Keratinocyte (primary cell): ENCODE data around the gene NGEF. TPM values are rescaled to one million over a fixed set of nuclear protein-coding genes. Genes with fewer than 3 reads are reported as not detected.
"Not testable (repeated sequence)": the region's sequence is repeated elsewhere in the genome, so short reads cannot be mapped to it uniquely, and the experiment has no call there.

Source experiments
- DNase-seq: peaks from one replicate; pipeline ENCODE4 v3.0.0-alpha.2; 2011; ENCODE audit warnings: low read depth, missing footprints, low spot score
- FAIRE-seq: peaks from 2 replicates; lab custom pipeline; 2011; peaks lifted over from hg19 to GRCh38; lab: Jason Lieb, UNC
- H2AFZ ChIP-seq: 2 replicates; pipeline ENCODE4 v1.6.0; 2012; ENCODE audit warnings: low read length, control low read depth, inconsistent platforms; ENCODE audit not compliant: control insufficient read depth
- H3K27ac ChIP-seq: 2 replicates; pipeline ENCODE4 v1.5.1; 2011; ENCODE audit warnings: low read length; ENCODE audit not compliant: control insufficient read depth, insufficient read depth
- H3K27me3 ChIP-seq: 3 replicates; pipeline ENCODE4 v1.6.0; 2011; ENCODE audit warnings: low read length; ENCODE audit not compliant: control insufficient read depth, insufficient read depth; ENCODE audit errors: extremely low read depth
- H3K36me3 ChIP-seq, 2 experiments: 2 replicates in 1 of 2; 3 replicates in 1 of 2; pipeline ENCODE4 v1.5.1; 2011; ENCODE audit warnings: low read length in 2 of 2, mild to moderate bottlenecking in 1 of 2; ENCODE audit not compliant: control insufficient read depth in 2 of 2, insufficient read depth in 2 of 2; ENCODE audit errors: extremely low read depth in 1 of 2
- H3K4me1 ChIP-seq: 3 replicates; pipeline ENCODE4 v1.5.1; 2011; ENCODE audit warnings: low read length; ENCODE audit not compliant: control insufficient read depth, insufficient read depth; ENCODE audit errors: extremely low read depth
- H3K4me2 ChIP-seq: 3 replicates; pipeline ENCODE4 v1.6.0; 2011; ENCODE audit warnings: low read depth, low read length; ENCODE audit not compliant: control insufficient read depth, insufficient read depth; ENCODE audit errors: extremely low read depth
- H3K4me3 ChIP-seq, 3 experiments: fragments of 200-600 bp in 1 of 3; sonication (generic) in 1 of 3; 2 replicates in 2 of 3; 3 replicates in 1 of 3; pipeline ENCODE4 v1.5.1; 2011 to 2016; ENCODE audit warnings: low read length in 3 of 3, mild to moderate bottlenecking in 3 of 3, control low read depth in 2 of 3, inconsistent platforms in 1 of 3, low read depth in 1 of 3, mixed read lengths in 1 of 3, mixed run types in 1 of 3, moderate library complexity in 1 of 3; ENCODE audit not compliant: control insufficient read depth in 2 of 3, insufficient read depth in 2 of 3; ENCODE audit errors: extremely low read depth in 1 of 3
- H3K79me2 ChIP-seq: 2 replicates; pipeline ENCODE4 v1.6.0; 2012; ENCODE audit warnings: low read length; ENCODE audit not compliant: control insufficient read depth, insufficient read depth
- H3K9ac ChIP-seq: 3 replicates; pipeline ENCODE4 v1.6.0; 2011; ENCODE audit warnings: low read length; ENCODE audit not compliant: control insufficient read depth, insufficient read depth; ENCODE audit errors: extremely low read depth
- H3K9me1 ChIP-seq: 3 replicates; pipeline ENCODE4 v1.6.0; 2011; ENCODE audit warnings: low read length; ENCODE audit not compliant: control insufficient read depth, insufficient read depth; ENCODE audit errors: extremely low read depth
- H3K9me3 ChIP-seq: 2 replicates; pipeline ENCODE4 v1.5.1; 2012; ENCODE audit warnings: low read depth, low read length; ENCODE audit not compliant: control insufficient read depth
- H4K20me1 ChIP-seq: 3 replicates; pipeline ENCODE4 v1.6.0; 2011; ENCODE audit warnings: low read length; ENCODE audit not compliant: control insufficient read depth, insufficient read depth; ENCODE audit errors: extremely low read depth
- EZH2 ChIP-seq: IDR thresholded peaks from one replicate; pipeline ENCODE4 v1.6.1; 2012; ENCODE audit warnings: inconsistent platforms, mild to moderate bottlenecking, low read length, moderate library complexity
- dilution Hi-C: fragments of 300-500 bp; cut with MboI; formaldehyde crosslinking; loops from one replicate; pipeline ENCODE4 v1.7.0; 2020; ENCODE audit warnings: low sequenced_read_pairs; ENCODE audit not compliant: extremely low pct_ligation_motif_present
- polyA plus RNA-seq, 5 experiments: library from polyadenylated mRNA; depleted of rRNA in 3 of 5; stranded (reverse) in 3 of 5; stranded (forward) in 1 of 5; unstranded in 1 of 5; fragments of >200 nt; gene quantifications; 1 replicate in 1 of 5; 2 replicates in 3 of 5; 3 replicates in 1 of 5; pipeline versions ENCODE4 v1.2.1 to v1.2.3, GENCODE V29; 2011 to 2012; ENCODE audit warnings: missing spikeins in 2 of 5, low read depth in 1 of 5, low replicate concordance in 1 of 5
- TF ChIP-seq, protein P1 (sequence below), 3 experiments: IDR thresholded peaks in 1 of 3; conservative IDR thresholded peaks in 1 of 3; optimal IDR thresholded peaks in 1 of 3; 2 replicates in 2 of 3; 3 replicates in 1 of 3; pipeline versions ENCODE3 to v1.5.1; 2011; ENCODE audit warnings: low read length in 3 of 3, mild to moderate bottlenecking in 3 of 3, moderate library complexity in 2 of 3, control low read depth in 1 of 3, inconsistent platforms in 1 of 3; ENCODE audit not compliant: insufficient read depth in 2 of 3; ENCODE audit errors: extremely low read depth in 1 of 3

NGEF gene
- polyA plus RNA-seq, 1 donor (not counting 4 experiments of a cell fraction or from before 2014, with no cell fraction given): 0.17 TPM

DNA sequence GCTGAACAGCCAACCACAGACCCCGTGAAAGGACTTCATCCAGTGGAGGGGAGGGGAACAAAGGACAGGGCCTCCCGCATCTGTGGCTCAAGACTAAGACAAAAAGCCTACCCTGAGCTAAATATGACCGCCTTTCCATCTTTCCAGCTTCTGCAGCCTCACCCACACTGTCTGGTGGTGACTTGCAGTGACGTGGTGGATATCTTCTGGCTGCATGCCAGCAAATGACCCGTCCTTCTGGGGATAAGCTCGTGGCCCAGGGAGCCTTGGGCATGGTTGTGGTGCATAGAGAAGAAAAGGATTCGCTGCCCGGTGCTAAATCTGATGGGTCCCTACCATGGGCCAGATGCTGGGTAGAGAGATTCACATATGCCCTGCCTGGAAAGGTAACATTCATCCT is 8.7 kb upstream of the NGEF start:
- dilution Hi-C loops: no loop called here
- TF ChIP-seq, protein P1, sequence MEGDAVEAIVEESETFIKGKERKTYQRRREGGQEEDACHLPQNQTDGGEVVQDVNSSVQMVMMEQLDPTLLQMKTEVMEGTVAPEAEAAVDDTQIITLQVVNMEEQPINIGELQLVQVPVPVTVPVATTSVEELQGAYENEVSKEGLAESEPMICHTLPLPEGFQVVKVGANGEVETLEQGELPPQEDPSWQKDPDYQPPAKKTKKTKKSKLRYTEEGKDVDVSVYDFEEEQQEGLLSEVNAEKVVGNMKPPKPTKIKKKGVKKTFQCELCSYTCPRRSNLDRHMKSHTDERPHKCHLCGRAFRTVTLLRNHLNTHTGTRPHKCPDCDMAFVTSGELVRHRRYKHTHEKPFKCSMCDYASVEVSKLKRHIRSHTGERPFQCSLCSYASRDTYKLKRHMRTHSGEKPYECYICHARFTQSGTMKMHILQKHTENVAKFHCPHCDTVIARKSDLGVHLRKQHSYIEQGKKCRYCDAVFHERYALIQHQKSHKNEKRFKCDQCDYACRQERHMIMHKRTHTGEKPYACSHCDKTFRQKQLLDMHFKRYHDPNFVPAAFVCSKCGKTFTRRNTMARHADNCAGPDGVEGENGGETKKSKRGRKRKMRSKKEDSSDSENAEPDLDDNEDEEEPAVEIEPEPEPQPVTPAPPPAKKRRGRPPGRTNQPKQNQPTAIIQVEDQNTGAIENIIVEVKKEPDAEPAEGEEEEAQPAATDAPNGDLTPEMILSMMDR (optimal IDR thresholded peaks at IDR 0.05 in 1 of 3, IDR thresholded peaks at IDR 0.05 in 1 of 3, conservative IDR thresholded peaks at IDR 0.05 in 1 of 3; ENCODE audit: extremely low read depth in 1 of 3, insufficient read depth in 2 of 3, low read length in 3 of 3): no peak
- TF ChIP-seq EZH2: no peak

DNA sequence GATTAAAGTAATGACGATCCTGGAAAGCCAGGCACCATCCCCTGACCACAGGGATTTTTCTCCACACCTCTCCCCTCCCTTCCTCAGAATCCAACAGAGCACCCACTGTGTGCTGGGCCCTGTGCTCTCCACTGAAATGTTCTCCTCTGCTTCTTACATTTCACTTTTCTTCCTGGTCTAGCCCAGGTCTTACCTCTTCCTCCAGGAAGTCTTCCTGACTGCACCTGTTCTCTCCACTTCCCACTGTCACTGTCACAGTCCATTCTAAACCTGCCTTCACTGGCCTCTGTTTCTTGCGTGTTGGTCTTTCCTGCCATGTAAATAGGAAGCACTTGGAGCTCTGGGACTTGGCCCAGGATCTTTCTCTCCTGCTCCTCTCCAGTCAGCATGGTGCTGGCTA is 7.4 kb upstream of the NGEF start:
- no peak overlapping the region for H3K9ac ChIP-seq
- H3K4me2 ChIP-seq: no peak overlapping the region
- H3K9me3 ChIP-seq: no peaks in the 10 kb centered on the region
- no peaks in the 10 kb centered on the region for H3K36me3 ChIP-seq
- FAIRE-seq (no peak), DNase-seq (no peak)
- no peak overlapping the region for H3K4me3 ChIP-seq
- no peaks in the 10 kb centered on the region for H4K20me1 ChIP-seq
- H3K9me1 ChIP-seq: no peaks in the 10 kb centered on the region
- no peaks in the 10 kb centered on the region for H3K4me1 ChIP-seq
- H3K79me2 ChIP-seq: no peaks in the 10 kb centered on the region
- H3K27ac ChIP-seq: no peak overlapping the region
- no peak overlapping the region for H2AFZ ChIP-seq
- H3K27me3 ChIP-seq: no peaks in the 10 kb centered on the region
- no peak for TF ChIP-seq EZH2
- TF ChIP-seq, protein P1 (optimal IDR thresholded peaks at IDR 0.05 in 1 of 3, IDR thresholded peaks at IDR 0.05 in 1 of 3, conservative IDR thresholded peaks at IDR 0.05 in 1 of 3; ENCODE audit: extremely low read depth in 1 of 3, insufficient read depth in 2 of 3, low read length in 3 of 3): no peak
- dilution Hi-C loops: no loop called here

More for the DNA sequence above, 8.7 kb upstream of the NGEF start:
- no peaks in the 10 kb centered on the region for H3K27me3 ChIP-seq
- H3K9me3 ChIP-seq: no peaks in the 10 kb centered on the region
- no peak overlapping the region for H3K4me2 ChIP-seq
- FAIRE-seq (no peak), DNase-seq (no peak)
- no peak overlapping the region for H3K9ac ChIP-seq
- H4K20me1 ChIP-seq: no peaks in the 10 kb centered on the region
- no peak overlapping the region for H3K27ac ChIP-seq
- no peak overlapping the region for H2AFZ ChIP-seq
- H3K9me1 ChIP-seq: no peaks in the 10 kb centered on the region
- no peaks in the 10 kb centered on the region for H3K79me2 ChIP-seq
- H3K4me1 ChIP-seq: peaks cover 8% of the 10 kb centered on the region
- no peaks in the 10 kb centered on the region for H3K36me3 ChIP-seq
- no peak overlapping the region for H3K4me3 ChIP-seq

DNA sequence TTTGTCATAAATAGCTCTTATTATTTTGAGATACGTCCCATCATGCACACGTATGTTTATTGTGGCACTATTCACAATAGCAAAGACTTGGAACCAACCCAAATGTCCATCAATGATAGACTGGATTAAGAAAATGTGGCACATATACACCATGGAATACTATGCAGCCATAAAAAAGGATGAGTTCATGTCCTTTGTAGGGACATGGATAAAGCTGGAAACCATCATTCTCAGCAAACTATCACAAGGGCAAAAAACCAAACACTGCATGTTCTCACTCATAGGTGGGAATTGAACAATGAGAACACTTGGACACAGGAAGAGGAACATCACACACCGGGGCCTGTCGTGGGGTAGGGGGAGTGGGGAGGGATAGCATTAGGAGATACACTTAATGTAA is 6.6 kb upstream of the NGEF start:
- H3K4me1 ChIP-seq, H3K27me3 ChIP-seq, dilution Hi-C loops, FAIRE-seq, H3K79me2 ChIP-seq, H4K20me1 ChIP-seq, DNase-seq, H3K4me2 ChIP-seq, H3K9me1 ChIP-seq, H3K27ac ChIP-seq, H2AFZ ChIP-seq, H3K9ac ChIP-seq, H3K4me3 ChIP-seq, H3K9me3 ChIP-seq, H3K36me3 ChIP-seq: not testable (repeated sequence)
